ENCODE results near the gene SCGB1C1.

The SCGB1C1 gene

GRCh38 chr11:221539-221938 is 28.7 kb downstream of the SCGB1C1 start:
- H3K27me3 ChIP-seq (replicated peaks), result no peaks in the 10 kb centered on the region
- H3K4me3 ChIP-seq (ENCODE audit: low read depth, low read length), result no peak overlapping the region
- TF ChIP-seq, protein P1, sequence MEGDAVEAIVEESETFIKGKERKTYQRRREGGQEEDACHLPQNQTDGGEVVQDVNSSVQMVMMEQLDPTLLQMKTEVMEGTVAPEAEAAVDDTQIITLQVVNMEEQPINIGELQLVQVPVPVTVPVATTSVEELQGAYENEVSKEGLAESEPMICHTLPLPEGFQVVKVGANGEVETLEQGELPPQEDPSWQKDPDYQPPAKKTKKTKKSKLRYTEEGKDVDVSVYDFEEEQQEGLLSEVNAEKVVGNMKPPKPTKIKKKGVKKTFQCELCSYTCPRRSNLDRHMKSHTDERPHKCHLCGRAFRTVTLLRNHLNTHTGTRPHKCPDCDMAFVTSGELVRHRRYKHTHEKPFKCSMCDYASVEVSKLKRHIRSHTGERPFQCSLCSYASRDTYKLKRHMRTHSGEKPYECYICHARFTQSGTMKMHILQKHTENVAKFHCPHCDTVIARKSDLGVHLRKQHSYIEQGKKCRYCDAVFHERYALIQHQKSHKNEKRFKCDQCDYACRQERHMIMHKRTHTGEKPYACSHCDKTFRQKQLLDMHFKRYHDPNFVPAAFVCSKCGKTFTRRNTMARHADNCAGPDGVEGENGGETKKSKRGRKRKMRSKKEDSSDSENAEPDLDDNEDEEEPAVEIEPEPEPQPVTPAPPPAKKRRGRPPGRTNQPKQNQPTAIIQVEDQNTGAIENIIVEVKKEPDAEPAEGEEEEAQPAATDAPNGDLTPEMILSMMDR (IDR thresholded peaks at IDR 0.05; ENCODE audit: low read depth, low read length, missing control alignments), result no peak
- DNase-seq, result no peak
- in situ Hi-C loops (cut with HindIII; ENCODE audit: low pct_ligation_motif_present, low sequenced_read_pairs), result no loop called here
- H3K36me3 ChIP-seq (replicated peaks), result peaks cover 2% of the 10 kb centered on the region
- no peak overlapping the region for H3K27ac ChIP-seq

GRCh38 chr11:221998-222789 is 29.3 kb downstream of the SCGB1C1 start:
- H3K27me3 ChIP-seq (replicated peaks), result no peaks in the 10 kb centered on the region
- H3K27ac ChIP-seq, result no peak overlapping the region
- DNase-seq, result no peak
- in situ Hi-C loops (cut with HindIII; ENCODE audit: low pct_ligation_motif_present, low sequenced_read_pairs), result no loop called here
- TF ChIP-seq, protein P1 (IDR thresholded peaks at IDR 0.05; ENCODE audit: low read depth, low read length, missing control alignments), result no peak
- peaks cover 2% of the 10 kb centered on the region for H3K36me3 ChIP-seq (replicated peaks)
- H3K4me3 ChIP-seq (ENCODE audit: low read depth, low read length), result no peak overlapping the region

- Histone ChIP-seq H3K4me3 (ENCODE audit: low read depth, low read length) (no peak overlapping the region), H3K36me3 (replicated peaks) (peaks cover 2% of the 10 kb centered on the region), H3K27ac (no peak overlapping the region), H3K27me3 (replicated peaks) (no peaks in the 10 kb centered on the region)
- no peak for DNase-seq
- in situ Hi-C loops (cut with HindIII; ENCODE audit: low pct_ligation_motif_present, low sequenced_read_pairs), result no loop called here
- TF ChIP-seq, protein P1 (IDR thresholded peaks at IDR 0.05; ENCODE audit: low read depth, low read length, missing control alignments), result no peak
Measured at GRCh38 chr11:223026-223789, 30.3 kb downstream of the SCGB1C1 start.

- Histone ChIP-seq H3K27ac (no peak overlapping the region), H3K27me3 (replicated peaks) (no peaks in the 10 kb centered on the region), H3K4me3 (ENCODE audit: low read depth, low read length) (no peak overlapping the region), H3K36me3 (replicated peaks) (no peaks in the 10 kb centered on the region)
- in situ Hi-C loops (cut with HindIII; ENCODE audit: low pct_ligation_motif_present, low sequenced_read_pairs), result no loop called here
- TF ChIP-seq, protein P1 (IDR thresholded peaks at IDR 0.05; ENCODE audit: low read depth, low read length, missing control alignments), result no peak
- DNase-seq, result no peak
Measured at GRCh38 chr11:223884-224283, 31.0 kb downstream of the SCGB1C1 start.

DNA sequence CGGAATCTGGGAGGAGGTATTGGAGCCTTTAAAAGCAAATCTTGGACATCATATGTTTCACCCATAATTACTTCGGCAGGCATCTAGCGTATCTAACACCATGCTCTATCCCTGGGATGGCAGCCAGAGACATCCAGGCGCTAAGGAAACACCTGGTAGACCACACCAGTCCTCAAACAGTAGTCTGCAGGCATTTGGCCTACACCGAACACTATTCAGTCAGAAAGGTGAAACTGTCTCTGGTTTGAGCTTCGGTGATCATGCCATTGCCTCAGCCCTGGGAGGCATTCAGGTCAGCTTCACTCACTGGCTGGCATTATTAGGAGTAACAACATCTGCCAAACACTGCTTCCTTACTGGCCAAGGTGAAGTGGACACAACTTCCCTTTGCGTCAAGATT is 31.5 kb downstream of the SCGB1C1 start:
- no peak for DNase-seq
- Histone ChIP-seq H3K36me3 (replicated peaks) (no peaks in the 10 kb centered on the region), H3K4me3 (ENCODE audit: low read depth, low read length) (no peak overlapping the region), H3K27me3 (replicated peaks) (no peaks in the 10 kb centered on the region), H3K27ac (no peak overlapping the region)
- TF ChIP-seq, protein P1 (IDR thresholded peaks at IDR 0.05; ENCODE audit: low read depth, low read length, missing control alignments), result no peak
- in situ Hi-C loops (cut with HindIII; ENCODE audit: low pct_ligation_motif_present, low sequenced_read_pairs), result no loop called here
